BJ (cell line): ENCODE data around the gene RAVER2. TPM values are rescaled to one million over a fixed set of nuclear protein-coding genes. Genes with fewer than 3 reads are reported as not detected.

Experiments used
- CTCF ChIA-PET: fragments of 350-600 bp; formaldehyde crosslinking; extraction: SDS; loops from one replicate; lab custom pipeline; 2021; ENCODE audit warnings: antibody characterized with exemption, inconsistent platforms; lab: Yijun Ruan, JAX
- POLR2A ChIA-PET: fragments of 300-600 bp; sonication (Branson Sonifier 250); formaldehyde crosslinking; extraction: SDS; loops from one replicate; lab custom pipeline; 2021; ENCODE audit warnings: antibody characterized with exemption; lab: Charles Lee
- DNase-seq: peaks from one replicate; pipeline ENCODE4 v3.0.0-alpha.2; 2011; ENCODE audit warnings: low read depth
- H3K27me3 ChIP-seq: 2 replicates; pipeline ENCODE4 v1.6.0; 2011; ENCODE audit warnings: low read length; ENCODE audit not compliant: control insufficient read depth, insufficient read depth
- H3K36me3 ChIP-seq: 2 replicates; pipeline ENCODE4 v1.5.1; 2011; ENCODE audit warnings: low read length; ENCODE audit not compliant: control insufficient read depth, insufficient read depth
- H3K4me3 ChIP-seq: 2 replicates; pipeline ENCODE4 v1.5.1; 2011; ENCODE audit warnings: low read depth, mild to moderate bottlenecking, control low read depth, low read length
- polyA plus RNA-seq: library from polyadenylated mRNA; depleted of rRNA; stranded (reverse); fragments of >200 nt; gene quantifications from 2 replicates; pipeline ENCODE4 v1.2.3, GENCODE V29; 2011
- TF ChIP-seq, protein P1 (sequence below): IDR thresholded peaks from 2 replicates; pipeline ENCODE4 v1.5.1; 2011; ENCODE audit warnings: low read depth, mild to moderate bottlenecking, control low read depth, inconsistent platforms, low read length, moderate library complexity; ENCODE audit not compliant: insufficient read depth

The RAVER2 gene
- polyA plus RNA-seq, 1 experiment = 2.9 TPM

- no peaks in the 10 kb centered on the region for H3K36me3 ChIP-seq
- no peak for DNase-seq
- H3K4me3 ChIP-seq = no peak overlapping the region
- POLR2A ChIA-PET = no interaction called here
- TF ChIP-seq, protein P1, sequence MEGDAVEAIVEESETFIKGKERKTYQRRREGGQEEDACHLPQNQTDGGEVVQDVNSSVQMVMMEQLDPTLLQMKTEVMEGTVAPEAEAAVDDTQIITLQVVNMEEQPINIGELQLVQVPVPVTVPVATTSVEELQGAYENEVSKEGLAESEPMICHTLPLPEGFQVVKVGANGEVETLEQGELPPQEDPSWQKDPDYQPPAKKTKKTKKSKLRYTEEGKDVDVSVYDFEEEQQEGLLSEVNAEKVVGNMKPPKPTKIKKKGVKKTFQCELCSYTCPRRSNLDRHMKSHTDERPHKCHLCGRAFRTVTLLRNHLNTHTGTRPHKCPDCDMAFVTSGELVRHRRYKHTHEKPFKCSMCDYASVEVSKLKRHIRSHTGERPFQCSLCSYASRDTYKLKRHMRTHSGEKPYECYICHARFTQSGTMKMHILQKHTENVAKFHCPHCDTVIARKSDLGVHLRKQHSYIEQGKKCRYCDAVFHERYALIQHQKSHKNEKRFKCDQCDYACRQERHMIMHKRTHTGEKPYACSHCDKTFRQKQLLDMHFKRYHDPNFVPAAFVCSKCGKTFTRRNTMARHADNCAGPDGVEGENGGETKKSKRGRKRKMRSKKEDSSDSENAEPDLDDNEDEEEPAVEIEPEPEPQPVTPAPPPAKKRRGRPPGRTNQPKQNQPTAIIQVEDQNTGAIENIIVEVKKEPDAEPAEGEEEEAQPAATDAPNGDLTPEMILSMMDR = no peak
- no peaks in the 10 kb centered on the region for H3K27me3 ChIP-seq
- CTCF ChIA-PET = no interaction called here
Observed at GRCh38 chr1:64755361-64755760, 10.5 kb downstream of the RAVER2 start.

DNA sequence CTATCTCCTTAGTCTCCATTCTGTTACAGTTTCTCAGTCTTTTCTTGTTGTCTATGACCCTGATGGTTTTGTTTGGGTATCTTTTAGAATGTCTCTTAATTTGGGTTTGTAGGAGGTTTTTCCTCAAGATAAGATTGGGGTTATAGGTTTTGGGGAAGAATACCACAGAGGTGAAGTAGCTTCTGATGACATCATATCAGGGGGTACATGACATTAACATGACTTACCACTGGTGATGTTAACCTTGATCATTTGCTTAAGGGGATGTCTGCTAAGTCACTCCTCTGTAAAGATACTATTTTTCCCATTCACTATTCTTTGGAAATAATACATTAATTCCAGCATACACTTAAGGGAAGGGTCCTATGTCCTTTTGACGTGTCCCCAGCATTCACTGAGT is 11.9 kb downstream of the RAVER2 start:
- POLR2A ChIA-PET = no interaction called here
- CTCF ChIA-PET = interaction anchor here (0.8 to 1.3 kb wide), 2 partner anchors 12 to 23 kb away, joined by 3 to 4 read pairs; partner anchors contain the start of gene RAVER2

DNA sequence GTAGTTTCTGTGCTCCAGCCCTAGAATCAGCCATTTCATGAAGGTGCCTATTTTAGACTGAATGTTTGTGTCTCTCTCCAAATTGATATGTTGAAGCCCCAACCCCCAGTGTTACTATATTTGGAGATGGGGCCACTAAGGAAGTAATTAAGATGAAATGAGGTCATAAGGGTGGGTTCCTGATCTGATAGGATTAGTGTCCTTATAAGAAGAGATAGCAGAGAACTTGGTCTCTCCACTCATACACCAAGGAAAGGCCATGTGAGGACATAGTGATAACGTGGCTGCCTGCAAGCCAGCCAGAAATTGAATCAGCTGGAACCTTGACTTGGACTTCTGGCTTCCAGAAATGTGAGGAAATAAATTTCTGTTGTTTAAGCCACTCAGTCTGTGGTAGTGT is 12.3 kb downstream of the RAVER2 start:
- POLR2A ChIA-PET = no interaction called here
- no peaks in the 10 kb centered on the region for H3K36me3 ChIP-seq
- H3K27me3 ChIP-seq = no peaks in the 10 kb centered on the region
- TF ChIP-seq, protein P1 = no peak
- CTCF ChIA-PET = interaction anchor here (1.3 kb wide), 1 partner anchor 13 kb away, joined by 4 read pairs; the partner anchor contains the start of gene RAVER2
- H3K4me3 ChIP-seq = no peak overlapping the region
- DNase-seq = no peak

More for the DNA sequence above, 11.9 kb downstream of the RAVER2 start:
- TF ChIP-seq, protein P1 = no peak
- no peaks in the 10 kb centered on the region for H3K36me3 ChIP-seq
- H3K27me3 ChIP-seq = no peaks in the 10 kb centered on the region
- no peak for DNase-seq
- H3K4me3 ChIP-seq = no peak overlapping the region

DNA sequence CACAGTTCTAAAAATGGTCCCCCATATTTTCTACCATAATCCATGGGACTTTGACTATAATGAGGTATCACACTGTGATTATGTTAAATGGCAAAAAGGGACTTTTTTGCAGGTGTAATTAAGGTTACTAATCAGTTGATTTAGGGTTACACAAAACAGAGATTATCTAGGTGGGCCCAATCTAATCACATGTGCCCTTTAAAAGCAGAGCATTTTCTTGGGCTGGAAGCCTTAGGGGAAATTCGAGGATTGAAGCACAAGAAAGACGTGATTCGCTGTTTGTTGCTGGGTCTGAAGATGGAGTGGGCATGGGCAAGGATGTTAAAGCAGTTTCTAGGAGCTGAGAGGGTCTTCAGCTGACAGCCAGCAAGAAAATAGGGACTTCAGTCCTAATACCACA is 13.4 kb downstream of the RAVER2 start:
- H3K36me3 ChIP-seq = no peaks in the 10 kb centered on the region
- ChIA-PET POLR2A (no interaction called here), CTCF (no interaction called here)
- DNase-seq = no peak
- no peak overlapping the region for H3K4me3 ChIP-seq
- TF ChIP-seq, protein P1 = no peak
- H3K27me3 ChIP-seq = no peaks in the 10 kb centered on the region

- CTCF ChIA-PET = interaction anchor here (1.2 kb wide), 1 partner anchor 10 kb away, joined by 4 read pairs; no protein-coding TSS in a partner anchor
- Histone ChIP-seq H3K27me3 (no peaks in the 10 kb centered on the region), H3K4me3 (no peak overlapping the region), H3K36me3 (no peaks in the 10 kb centered on the region)
- no peak for DNase-seq
- POLR2A ChIA-PET = no interaction called here
- TF ChIP-seq, protein P1 = no peak
Observed at GRCh38 chr1:64759968-64760367, 15.1 kb downstream of the RAVER2 start.
